Ishikawa (cell line): ENCODE data around the gene GASK1A.

ENCODE experiments used
- CEBPB ChIP-seq: IDR thresholded peaks from 2 replicates; pipeline ENCODE4 v1.6.1; 2012
- CREB1 ChIP-seq: IDR thresholded peaks from 2 replicates; pipeline ENCODE4 v1.6.1; 2012; ENCODE audit warnings: low read depth
- EGR1 ChIP-seq: IDR thresholded peaks from 2 replicates; pipeline ENCODE4 v1.6.1; 2012
- EP300 ChIP-seq: IDR thresholded peaks from 2 replicates; pipeline ENCODE4 v1.6.1; 2012; ENCODE audit warnings: borderline replicate concordance
- FOXM1 ChIP-seq: IDR thresholded peaks from 2 replicates; pipeline ENCODE4 v1.6.1; 2012; ENCODE audit warnings: low read depth, borderline replicate concordance
- NFIC ChIP-seq: IDR thresholded peaks from 2 replicates; pipeline ENCODE4 v1.6.1; 2012
- RAD21 ChIP-seq: IDR thresholded peaks from 2 replicates; pipeline ENCODE4 v1.6.1; 2012; ENCODE audit warnings: low read depth
- TAF1 ChIP-seq: IDR thresholded peaks from 2 replicates; pipeline ENCODE4 v1.6.1; 2012; ENCODE audit warnings: low read depth, mild to moderate bottlenecking
- TCF12 ChIP-seq: IDR thresholded peaks from 2 replicates; pipeline ENCODE4 v1.6.1; 2012; ENCODE audit warnings: low read depth
- TEAD4 ChIP-seq: IDR thresholded peaks from 2 replicates; pipeline ENCODE4 v1.6.1; 2012
- YY1 ChIP-seq: IDR thresholded peaks from 2 replicates; pipeline ENCODE4 v1.6.1; 2012; ENCODE audit warnings: low read depth
- ZBTB7A ChIP-seq: IDR thresholded peaks from 2 replicates; pipeline ENCODE4 v1.6.1; 2012; ENCODE audit warnings: low read depth
- TF ChIP-seq, protein P1 (sequence below): IDR thresholded peaks from 2 replicates; pipeline ENCODE4 v1.6.1; 2012
- TF ChIP-seq, protein P2 (sequence below): IDR thresholded peaks from 2 replicates; pipeline ENCODE4 v1.6.1; 2012
- TF ChIP-seq, protein P3 (sequence below): IDR thresholded peaks from 2 replicates; pipeline ENCODE4 v1.6.1; 2012; ENCODE audit warnings: low read depth, mild to moderate bottlenecking

GASK1A gene

DNA sequence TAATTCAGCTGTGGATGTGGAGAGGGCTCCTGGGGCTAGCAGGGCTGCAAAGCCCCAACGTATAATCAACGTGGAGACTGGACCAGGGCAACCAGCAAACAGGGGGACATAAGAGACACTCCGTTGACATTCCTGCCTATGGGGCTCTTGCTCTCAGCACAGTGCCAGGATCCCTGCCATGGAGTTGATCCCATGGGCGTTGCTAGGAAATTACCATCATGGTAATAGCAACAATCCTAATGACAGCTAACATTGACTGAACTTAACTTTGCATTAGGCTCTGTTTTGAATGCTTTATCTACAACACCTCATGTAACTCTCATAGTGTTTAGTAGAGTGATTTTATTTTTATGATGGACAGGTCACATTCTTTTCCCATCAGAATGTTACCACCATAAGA, 16.9 kb downstream of the GASK1A start:
- TF ChIP-seq EGR1, result no peak

DNA sequence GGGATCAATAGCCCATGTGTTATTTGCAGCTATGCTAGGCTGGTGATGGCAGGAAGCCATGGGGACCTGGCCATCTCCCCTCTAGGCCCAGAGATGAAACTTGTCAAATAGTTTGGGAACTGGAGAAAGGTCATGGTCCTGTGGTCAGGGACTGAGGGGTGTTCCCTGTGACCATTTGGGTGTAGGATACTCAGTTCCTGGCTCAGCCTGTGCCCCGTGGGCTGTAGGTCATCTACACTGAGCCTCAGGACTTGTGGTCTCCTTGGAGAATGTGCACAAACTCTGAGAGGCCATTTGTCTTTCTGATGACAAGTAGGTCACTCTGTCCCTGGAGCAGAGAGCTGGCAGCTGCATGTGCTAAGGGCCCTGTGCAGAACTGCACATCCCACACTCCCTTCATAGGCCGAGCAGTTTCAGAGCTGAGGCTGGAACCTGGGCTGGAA, 17.5 kb downstream of the GASK1A start:
- TF ChIP-seq YY1, result no peak
- TF ChIP-seq, protein P1, sequence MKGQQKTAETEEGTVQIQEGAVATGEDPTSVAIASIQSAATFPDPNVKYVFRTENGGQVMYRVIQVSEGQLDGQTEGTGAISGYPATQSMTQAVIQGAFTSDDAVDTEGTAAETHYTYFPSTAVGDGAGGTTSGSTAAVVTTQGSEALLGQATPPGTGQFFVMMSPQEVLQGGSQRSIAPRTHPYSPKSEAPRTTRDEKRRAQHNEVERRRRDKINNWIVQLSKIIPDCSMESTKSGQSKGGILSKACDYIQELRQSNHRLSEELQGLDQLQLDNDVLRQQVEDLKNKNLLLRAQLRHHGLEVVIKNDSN, result no peak
- TF ChIP-seq EGR1, result no peak
- no peak for TF ChIP-seq ZBTB7A
- no peak for TF ChIP-seq TEAD4
- no peak for TF ChIP-seq EP300
- no peak for TF ChIP-seq NFIC
- TF ChIP-seq, protein P2, sequence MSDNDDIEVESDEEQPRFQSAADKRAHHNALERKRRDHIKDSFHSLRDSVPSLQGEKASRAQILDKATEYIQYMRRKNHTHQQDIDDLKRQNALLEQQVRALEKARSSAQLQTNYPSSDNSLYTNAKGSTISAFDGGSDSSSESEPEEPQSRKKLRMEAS, result no peak
- TF ChIP-seq CEBPB, result no peak
- TF ChIP-seq FOXM1, result no peak
- TF ChIP-seq, protein P3, sequence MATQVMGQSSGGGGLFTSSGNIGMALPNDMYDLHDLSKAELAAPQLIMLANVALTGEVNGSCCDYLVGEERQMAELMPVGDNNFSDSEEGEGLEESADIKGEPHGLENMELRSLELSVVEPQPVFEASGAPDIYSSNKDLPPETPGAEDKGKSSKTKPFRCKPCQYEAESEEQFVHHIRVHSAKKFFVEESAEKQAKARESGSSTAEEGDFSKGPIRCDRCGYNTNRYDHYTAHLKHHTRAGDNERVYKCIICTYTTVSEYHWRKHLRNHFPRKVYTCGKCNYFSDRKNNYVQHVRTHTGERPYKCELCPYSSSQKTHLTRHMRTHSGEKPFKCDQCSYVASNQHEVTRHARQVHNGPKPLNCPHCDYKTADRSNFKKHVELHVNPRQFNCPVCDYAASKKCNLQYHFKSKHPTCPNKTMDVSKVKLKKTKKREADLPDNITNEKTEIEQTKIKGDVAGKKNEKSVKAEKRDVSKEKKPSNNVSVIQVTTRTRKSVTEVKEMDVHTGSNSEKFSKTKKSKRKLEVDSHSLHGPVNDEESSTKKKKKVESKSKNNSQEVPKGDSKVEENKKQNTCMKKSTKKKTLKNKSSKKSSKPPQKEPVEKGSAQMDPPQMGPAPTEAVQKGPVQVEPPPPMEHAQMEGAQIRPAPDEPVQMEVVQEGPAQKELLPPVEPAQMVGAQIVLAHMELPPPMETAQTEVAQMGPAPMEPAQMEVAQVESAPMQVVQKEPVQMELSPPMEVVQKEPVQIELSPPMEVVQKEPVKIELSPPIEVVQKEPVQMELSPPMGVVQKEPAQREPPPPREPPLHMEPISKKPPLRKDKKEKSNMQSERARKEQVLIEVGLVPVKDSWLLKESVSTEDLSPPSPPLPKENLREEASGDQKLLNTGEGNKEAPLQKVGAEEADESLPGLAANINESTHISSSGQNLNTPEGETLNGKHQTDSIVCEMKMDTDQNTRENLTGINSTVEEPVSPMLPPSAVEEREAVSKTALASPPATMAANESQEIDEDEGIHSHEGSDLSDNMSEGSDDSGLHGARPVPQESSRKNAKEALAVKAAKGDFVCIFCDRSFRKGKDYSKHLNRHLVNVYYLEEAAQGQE, result no peak
- no peak for TF ChIP-seq CREB1
- no peak for TF ChIP-seq TAF1

DNA sequence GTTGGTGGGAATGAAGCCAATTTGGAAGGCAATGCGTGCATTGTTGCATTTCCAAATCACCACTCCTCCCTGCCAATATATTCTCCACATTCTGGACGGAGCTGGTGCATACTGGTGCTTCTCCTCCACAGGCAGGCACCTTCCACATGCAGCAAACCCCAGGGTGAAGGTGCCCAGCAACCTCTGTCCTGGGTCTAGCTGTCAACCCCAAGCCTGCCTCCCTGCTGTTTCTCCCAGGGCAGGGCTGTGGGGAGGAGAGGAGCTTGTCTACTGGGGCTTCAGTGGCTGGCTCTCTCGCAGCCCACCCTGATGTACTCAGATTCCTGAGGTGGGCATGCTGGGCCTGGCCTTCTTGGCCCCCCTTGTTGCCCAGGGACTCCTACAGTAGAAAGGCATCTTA, 20.1 kb downstream of the GASK1A start:
- TF ChIP-seq, protein P2, result no peak
- no peak for TF ChIP-seq FOXM1
- TF ChIP-seq, protein P1, result no peak
- no peak for TF ChIP-seq EP300
- no peak for TF ChIP-seq TCF12
- TF ChIP-seq, protein P3, result no peak
- TF ChIP-seq EGR1, result no peak
- no peak for TF ChIP-seq TEAD4
- TF ChIP-seq NFIC, result no peak

DNA sequence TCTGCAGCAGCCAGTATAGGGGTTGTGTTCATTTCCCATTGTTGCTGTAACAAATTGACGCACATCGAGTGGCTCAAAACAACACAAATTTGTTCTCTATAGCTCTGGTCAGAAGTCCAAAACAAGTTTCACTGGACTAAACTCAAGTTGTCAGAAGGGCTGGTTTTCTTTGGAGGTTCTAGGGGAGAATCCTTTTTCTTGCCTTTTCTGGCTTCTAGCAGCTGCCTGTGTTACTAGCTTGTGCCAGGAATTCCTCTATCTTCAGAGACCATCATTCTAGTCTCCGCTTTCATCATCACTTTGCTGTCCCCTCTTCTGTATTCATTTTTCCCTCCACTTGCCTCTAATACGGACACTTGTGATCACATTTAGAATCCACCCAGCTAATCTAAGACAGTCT, 20.5 kb downstream of the GASK1A start:
- no peak for TF ChIP-seq TCF12

DNA sequence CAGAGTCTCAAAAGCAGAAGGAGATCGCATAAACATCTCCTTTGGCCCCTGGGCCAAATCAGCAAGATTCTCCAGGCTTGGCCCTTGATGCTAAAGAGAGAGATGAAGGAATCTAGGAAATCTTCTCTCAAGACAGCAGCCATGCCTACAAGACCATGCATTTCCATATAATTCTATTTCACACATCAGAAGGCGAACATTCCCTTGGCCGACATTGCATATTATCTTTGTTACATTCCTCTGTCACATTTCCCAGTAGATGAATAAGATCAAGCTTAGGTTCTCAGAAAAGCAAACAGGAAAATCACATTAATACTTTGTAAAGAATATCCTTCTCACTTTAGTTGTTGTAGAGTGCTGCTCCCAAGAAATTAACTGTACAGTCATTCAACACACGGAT, 21.3 kb downstream of the GASK1A start:
- TF ChIP-seq CEBPB, result no peak

DNA sequence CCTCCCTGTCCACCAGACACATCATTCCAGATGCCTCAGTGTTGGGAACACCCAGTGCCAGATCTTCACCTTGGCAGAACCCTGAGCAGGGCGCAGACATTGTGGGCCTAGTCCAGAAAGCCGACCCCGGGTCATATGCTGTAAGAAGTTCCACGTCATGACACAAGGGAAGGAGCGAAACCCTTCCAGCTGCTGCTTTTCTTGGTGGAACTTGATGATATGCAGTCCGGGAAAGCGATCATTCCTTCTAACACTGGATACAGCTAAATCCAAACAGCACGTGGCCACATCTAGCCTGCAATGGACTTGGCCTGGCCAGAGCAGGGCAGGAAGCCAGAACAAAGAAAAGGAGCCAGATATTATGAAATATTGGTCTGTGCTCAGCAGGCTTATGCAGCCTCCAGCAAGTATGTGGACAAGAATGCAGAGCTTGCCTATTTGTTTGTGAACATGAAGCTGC, 22.0 kb downstream of the GASK1A start:
- TF ChIP-seq FOXM1 (no peak), RAD21 (no peak), CEBPB (peak; percentile 34; the same call in 1 of the 2 replicates), NFIC (peak; percentile 25; the same call in 1 of the 2 replicates), EP300 (no peak), ZBTB7A (no peak), TAF1 (no peak), EGR1 (no peak), TEAD4 (no peak), CREB1 (no peak), TCF12 (no peak), YY1 (no peak)
- TF ChIP-seq, protein P2, result peak; percentile 62; the same call in 1 of the 2 replicates
- TF ChIP-seq, protein P1, result peak; percentile 63
- TF ChIP-seq, protein P3, result no peak
